ENCODE results near the gene RNF103. TPM values are rescaled to one million over a fixed set of nuclear protein-coding genes. Genes with fewer than 3 reads are reported as not detected.

Gene RNF103
- polyA plus RNA-seq, 2 of the 4 experiments (the other 2 are of a cell fraction) = 20.0 to 38.3 TPM

DNA sequence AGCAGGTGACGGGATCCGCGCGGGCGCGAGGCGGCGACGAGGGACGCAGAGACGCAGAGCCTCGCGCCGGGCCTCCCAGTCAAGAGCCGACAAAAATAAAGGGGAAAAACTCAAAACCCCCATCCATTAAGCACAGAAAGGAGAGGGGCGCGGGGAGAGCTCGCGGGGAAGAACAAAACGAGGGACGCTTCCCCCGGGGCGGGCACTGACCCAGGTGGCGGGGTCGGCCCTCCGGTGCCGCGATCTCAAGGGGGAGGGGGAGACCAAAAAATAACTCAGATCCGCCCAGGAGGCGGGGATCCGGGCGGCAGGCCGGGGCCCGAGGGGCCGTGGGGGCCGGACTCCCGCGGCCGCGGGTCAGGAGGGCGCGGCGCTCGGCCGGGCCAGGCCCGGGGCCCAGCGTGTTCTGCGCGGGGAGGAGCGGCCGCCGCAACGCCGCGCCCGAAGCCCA is 597 bp downstream of the RNF103 start:
- H3K4me2 ChIP-seq = peak overlapping the region; percentile 77
- H3K9me3 ChIP-seq = no peaks in the 10 kb centered on the region
- peak; percentile 31 to 62; a peak in 4 of 6 replicates for ATAC-seq
- under 1% methylated on average over 34 of the region's 56 CpGs for WGBS (ENCODE audit: missing lambda C conversion rate)
- ChIA-PET CTCF (interaction anchor here (0.9 to 2.1 kb wide), 3 partner anchors 9 to 15 kb away, joined by 5 to 10 read pairs (median 9); no protein-coding TSS in a partner anchor), POLR2A (interaction anchor here (0.6 to 2.4 kb wide), 7 partner anchors 13 to 1090 kb away, joined by 3 to 24 read pairs (median 6); partner anchors contain the start of genes CHMP3 and KDM3A)
- DNase-seq (ENCODE audit: low read depth in 1 of 2, low spot score in 1 of 2) = peak; percentile 53 to 66
- H3K27ac ChIP-seq = peak overlapping the region; percentile 89 to 97
- peaks cover 22% of the 10 kb centered on the region for H3K4me1 ChIP-seq
- H3K4me3 ChIP-seq = peak overlapping the region; percentile 84
- no peak for FAIRE-seq
- TF ChIP-seq SMC3 (IDR thresholded peaks at IDR 0.05) (peak; percentile 17; the same call in 1 of the 3 replicates), POLR2A (IDR thresholded peaks at IDR 0.05; ENCODE audit: low read length) (0 out of 2 replicates have a peak, but pooled peaks have one; percentile 12), CHD4 (IDR thresholded peaks at IDR 0.05; ENCODE audit: borderline replicate concordance) (no peak), HMGXB4 (CRISPR knock-in tag; IDR thresholded peaks at IDR 0.05; ENCODE audit: borderline replicate concordance) (peak; percentile 77; the same call in 1 of the 2 replicates), TFCP2L1 (CRISPR knock-in tag; IDR thresholded peaks at IDR 0.05) (0 out of 2 replicates have a peak, but pooled peaks have one; percentile 14), E2F6 (IDR thresholded peaks at IDR 0.05; ENCODE audit: borderline replicate concordance, low read depth) (0 out of 2 replicates have a peak, but pooled peaks have one; percentile 2), JUNB (IDR thresholded peaks at IDR 0.05) (no peak), PHF8 (IDR thresholded peaks at IDR 0.05; ENCODE audit: borderline replicate concordance, low read depth) (peak; percentile 78)

- ATAC-seq = peak; percentile 15 to 22; a peak in 5 of 6 replicates
These were observed 1.1 kb downstream of the RNF103 start for GRCh38 chr2:86622519-86623042.

GRCh38 chr2:86621280-86621943 is 2.3 kb downstream of the RNF103 start:
- DNase-seq (ENCODE audit: low read depth in 1 of 2, low spot score in 1 of 2) = no peak
- H3K27ac ChIP-seq = peak overlapping the region; percentile 89 to 97; a peak in 4 of 6 replicates
- peak overlapping the region; percentile 77 for H3K4me2 ChIP-seq
- peaks cover 25% of the 10 kb centered on the region for H3K4me1 ChIP-seq
- H3K9me3 ChIP-seq = no peaks in the 10 kb centered on the region
- ATAC-seq = no peak
- ChIA-PET CTCF (interaction anchor here (0.9 to 2.1 kb wide), 2 partner anchors 11 to 13 kb away, joined by 3 to 9 read pairs; no protein-coding TSS in a partner anchor), POLR2A (interaction anchor here (1.5 to 2.4 kb wide), 2 partner anchors 12 to 180 kb away, joined by 6 to 24 read pairs; partner anchors contain the start of gene KDM3A)
- 23% methylated on average over 6 of the region's 6 CpGs for WGBS (ENCODE audit: missing lambda C conversion rate)
- peak; percentile 33; the same call in 1 of the 2 replicates for TF ChIP-seq GATA3 (IDR thresholded peaks at IDR 0.05; ENCODE audit: borderline replicate concordance)
- no peak for TF ChIP-seq FOSL2 (IDR thresholded peaks at IDR 0.05)
- TF ChIP-seq FOSL2 (CRISPR knock-in tag; IDR thresholded peaks at IDR 0.05) = no peak
- FAIRE-seq = no peak
- H3K4me3 ChIP-seq = peak overlapping the region; percentile 84

More at GRCh38 chr2:86622519-86623042, 1.1 kb downstream of the RNF103 start:
- Histone ChIP-seq H3K9me3 (no peaks in the 10 kb centered on the region), H3K27ac (peak overlapping the region; percentile 89 to 97), H3K4me3 (peak overlapping the region; percentile 84), H3K4me1 (peaks cover 17% of the 10 kb centered on the region), H3K4me2 (peak overlapping the region; percentile 77)
- no peak for FAIRE-seq
- TF ChIP-seq FOXS1 (CRISPR knock-in tag; IDR thresholded peaks at IDR 0.05) (no peak), HOXB5 (CRISPR knock-in tag; IDR thresholded peaks at IDR 0.05) (no peak), E2F6 (IDR thresholded peaks at IDR 0.05; ENCODE audit: borderline replicate concordance, low read depth) (0 out of 2 replicates have a peak, but pooled peaks have one; percentile 27), SMC3 (IDR thresholded peaks at IDR 0.05) (no peak)
- WGBS (ENCODE audit: missing lambda C conversion rate) = 1% methylated on average over 21 of the region's 29 CpGs
- peak in 1 of 2 experiments; percentile 53 for DNase-seq (ENCODE audit: low read depth in 1 of 2, low spot score in 1 of 2)
- POLR2A ChIA-PET = interaction anchor here (0.6 to 2.4 kb wide), 8 partner anchors 13 to 1090 kb away, joined by 3 to 24 read pairs (median 6); partner anchors contain the start of genes CHMP3 and KDM3A
- CTCF ChIA-PET = interaction anchor here (0.7 to 2.1 kb wide), 4 partner anchors 9 to 27 kb away, joined by 3 to 10 read pairs (median 7); no protein-coding TSS in a partner anchor

Data from A549 (cell line).